ENCODE results near the gene PRDM15.

- TF ChIP-seq, protein P1, sequence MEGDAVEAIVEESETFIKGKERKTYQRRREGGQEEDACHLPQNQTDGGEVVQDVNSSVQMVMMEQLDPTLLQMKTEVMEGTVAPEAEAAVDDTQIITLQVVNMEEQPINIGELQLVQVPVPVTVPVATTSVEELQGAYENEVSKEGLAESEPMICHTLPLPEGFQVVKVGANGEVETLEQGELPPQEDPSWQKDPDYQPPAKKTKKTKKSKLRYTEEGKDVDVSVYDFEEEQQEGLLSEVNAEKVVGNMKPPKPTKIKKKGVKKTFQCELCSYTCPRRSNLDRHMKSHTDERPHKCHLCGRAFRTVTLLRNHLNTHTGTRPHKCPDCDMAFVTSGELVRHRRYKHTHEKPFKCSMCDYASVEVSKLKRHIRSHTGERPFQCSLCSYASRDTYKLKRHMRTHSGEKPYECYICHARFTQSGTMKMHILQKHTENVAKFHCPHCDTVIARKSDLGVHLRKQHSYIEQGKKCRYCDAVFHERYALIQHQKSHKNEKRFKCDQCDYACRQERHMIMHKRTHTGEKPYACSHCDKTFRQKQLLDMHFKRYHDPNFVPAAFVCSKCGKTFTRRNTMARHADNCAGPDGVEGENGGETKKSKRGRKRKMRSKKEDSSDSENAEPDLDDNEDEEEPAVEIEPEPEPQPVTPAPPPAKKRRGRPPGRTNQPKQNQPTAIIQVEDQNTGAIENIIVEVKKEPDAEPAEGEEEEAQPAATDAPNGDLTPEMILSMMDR (IDR thresholded peaks at IDR 0.05): peak; percentile 77 to 96 (median 92)
- TF ChIP-seq POLR2A (IDR thresholded peaks at IDR 0.05): no peak
These were observed 101.0 kb downstream of the PRDM15 start for GRCh38 chr21:41777951-41778815.
